ELR (cell line): Measurements from ENCODE around the gene DACT2.
"Not testable (repeated sequence)": the region's sequence is repeated elsewhere in the genome, so short reads cannot be mapped to it uniquely, and the experiment has no call there.

ENCODE experiments used
- DNase-seq: peaks from one replicate; pipeline ENCODE4 v3.0.0-alpha.2; 2015; ENCODE audit warnings: low read depth

DACT2 gene

DNA sequence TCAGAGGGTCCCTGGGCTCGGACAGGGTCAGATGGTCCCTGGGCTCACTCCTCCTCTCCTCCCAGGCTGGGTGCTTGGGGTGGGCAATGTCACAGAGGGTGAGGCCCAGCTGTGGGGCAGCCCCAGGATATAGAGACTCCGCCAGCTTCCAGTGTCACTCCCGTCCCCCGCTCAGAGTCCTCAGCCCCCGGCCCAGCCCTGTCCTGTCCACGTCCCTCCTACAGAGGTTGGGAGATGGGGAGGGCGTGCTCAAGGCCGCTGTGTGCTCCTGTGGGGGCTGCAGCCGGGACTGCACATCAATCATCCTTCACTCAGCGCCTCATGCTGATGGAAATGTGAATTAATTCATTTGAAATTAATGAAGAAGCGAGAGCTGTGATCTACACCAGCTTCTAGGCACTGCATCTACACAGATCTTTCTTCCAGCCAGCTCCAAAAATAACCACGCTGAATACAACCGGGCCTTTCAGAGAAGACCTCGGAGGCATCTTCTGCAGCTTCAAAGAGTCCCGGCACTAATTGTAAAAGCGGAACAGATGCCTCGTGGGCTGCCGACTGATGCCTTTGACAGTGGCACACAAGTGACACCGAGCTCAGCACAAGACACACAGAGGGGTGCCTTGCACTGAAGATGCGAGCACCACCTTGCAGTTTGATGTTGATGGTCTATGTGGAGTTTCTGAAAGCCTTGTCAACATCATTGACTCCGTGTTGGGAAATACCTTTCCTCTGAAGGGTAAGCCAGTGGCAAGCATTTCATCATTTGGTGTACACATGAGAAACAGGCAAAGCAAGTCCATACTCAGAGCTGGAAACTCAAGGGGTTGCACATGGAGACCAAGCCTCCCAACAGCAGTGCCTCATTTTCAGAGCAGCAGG, 39.3 kb downstream of the DACT2 start:
- no peak for DNase-seq

- DNase-seq: no peak
These were observed 40.1 kb downstream of the DACT2 start for GRCh38 chr6:168279403-168279935.

GRCh38 chr6:168278904-168279303, 40.7 kb downstream of the DACT2 start:
- no peak for DNase-seq

DNA sequence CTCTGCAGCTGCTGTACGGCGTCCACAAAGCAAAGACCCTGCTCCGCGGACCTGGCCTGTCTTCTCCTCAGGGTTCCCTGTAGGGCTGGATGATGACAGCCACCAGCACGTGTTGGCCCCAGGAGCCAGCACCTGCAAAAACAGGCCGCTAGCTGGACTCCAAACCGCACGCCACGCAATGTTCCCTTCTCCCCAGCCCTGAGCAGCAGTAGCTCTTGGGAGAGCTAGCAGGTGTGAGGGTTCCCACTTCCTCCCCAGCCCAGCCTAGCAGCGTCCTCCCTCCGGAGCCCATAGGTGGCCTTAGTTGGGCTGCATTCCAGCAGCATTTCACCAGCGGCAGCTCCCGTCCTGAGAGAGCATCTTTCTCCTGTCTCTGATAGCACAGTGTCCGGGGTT, 42.3 kb downstream of the DACT2 start:
- no peak for DNase-seq

DNA sequence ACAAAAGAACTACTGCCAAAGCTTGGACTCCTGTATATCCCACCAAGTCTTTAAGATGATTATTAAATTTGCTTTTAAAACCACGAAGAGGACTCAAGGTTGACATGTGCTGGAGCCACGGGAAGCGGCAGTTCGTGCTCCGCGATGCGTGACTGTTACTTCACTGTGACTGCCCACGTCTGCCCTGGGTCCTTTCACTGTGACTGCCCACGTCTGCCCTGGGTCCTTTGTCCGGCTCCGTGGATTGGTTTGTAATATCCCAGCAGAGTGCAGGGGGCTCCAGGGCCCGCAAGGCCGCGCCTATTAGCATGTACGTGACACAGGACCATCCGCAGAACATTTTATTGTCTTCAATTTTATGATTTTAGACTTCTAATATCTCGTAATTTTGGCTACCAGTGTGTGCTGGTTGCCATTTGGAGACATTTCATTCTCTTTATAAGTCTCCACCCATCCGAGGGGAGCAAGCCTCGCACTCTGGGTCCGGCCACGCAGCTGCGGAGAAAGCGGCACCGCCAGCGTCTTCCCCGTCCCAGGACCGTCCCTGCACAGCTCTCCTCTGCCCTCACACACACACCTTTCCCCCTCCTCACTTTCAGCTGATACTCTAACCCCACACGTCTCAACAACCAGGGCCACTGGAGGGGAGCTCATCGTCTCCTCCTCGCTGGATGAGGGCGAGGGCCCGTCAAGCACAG, 42.9 kb downstream of the DACT2 start:
- no peak for DNase-seq

DNA sequence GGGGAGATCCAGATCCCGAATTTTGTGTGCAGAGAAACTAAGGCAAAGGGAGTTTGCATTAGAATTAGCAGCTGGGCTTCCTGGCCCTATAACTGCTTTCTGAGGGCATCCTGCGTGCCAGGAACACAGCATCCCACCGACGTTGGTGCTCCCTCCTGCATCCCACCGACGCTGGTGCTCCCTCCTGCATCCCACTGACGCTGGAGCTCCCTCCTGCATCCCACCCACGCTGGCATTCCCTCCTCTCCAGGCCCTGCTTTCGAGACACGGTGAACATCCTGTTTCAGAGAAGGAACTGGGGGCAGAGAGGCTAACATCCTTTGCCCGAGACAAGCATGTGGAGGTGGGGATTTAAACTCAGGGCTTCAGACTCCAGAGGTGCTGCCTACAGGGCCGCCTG, 44.4 kb downstream of the DACT2 start:
- no peak for DNase-seq

GRCh38 chr6:168274037-168274952, 45.3 kb downstream of the DACT2 start:
- DNase-seq: no peak

GRCh38 chr6:168273441-168274036, 46.0 kb downstream of the DACT2 start:
- no peak for DNase-seq

DNA sequence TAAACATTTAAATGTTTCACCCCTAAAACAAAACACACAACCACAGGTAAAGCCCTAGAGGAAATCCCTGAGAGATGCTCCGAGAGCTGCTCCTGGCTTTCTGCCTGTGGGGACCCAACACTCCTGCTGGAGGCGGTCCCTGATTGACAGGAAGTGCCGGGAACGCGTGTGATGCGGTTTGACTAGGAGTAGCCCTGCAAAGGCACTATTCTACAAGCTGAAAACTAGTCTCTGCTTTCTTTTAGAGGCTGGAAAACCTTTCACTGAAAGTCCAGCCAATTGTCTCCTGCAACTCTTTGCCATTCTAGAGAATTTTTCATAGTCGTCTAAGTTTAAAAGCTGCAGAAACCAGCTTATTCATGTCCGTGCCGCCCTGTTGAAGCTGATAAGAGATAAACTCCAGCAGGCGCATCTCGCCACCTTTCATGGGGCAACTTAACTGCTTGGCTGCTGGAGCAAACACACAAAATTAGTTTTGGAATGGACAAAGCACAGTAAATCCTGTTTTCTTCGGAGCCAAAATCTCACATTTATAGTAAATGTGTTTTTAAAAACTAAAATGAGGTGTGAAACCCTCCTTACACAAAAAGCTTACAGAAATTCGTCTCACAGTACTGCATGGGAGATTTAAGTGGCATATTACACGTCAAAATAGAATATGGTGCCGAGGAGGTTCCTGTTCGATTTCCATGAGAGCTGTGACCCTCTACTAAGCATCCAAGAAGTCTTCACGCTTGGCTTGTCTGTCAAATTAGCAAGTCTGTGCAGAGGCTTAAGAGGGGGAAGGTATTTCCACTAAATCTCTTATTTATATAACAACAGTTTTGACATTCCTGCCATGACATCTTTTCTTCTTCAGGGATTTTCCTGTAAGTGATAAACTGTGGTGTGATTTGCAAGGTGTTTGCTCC, 46.9 kb downstream of the DACT2 start:
- DNase-seq: no peak

- DNase-seq: no peak
These were observed 49.1 kb downstream of the DACT2 start for GRCh38 chr6:168270274-168271172.

DNA sequence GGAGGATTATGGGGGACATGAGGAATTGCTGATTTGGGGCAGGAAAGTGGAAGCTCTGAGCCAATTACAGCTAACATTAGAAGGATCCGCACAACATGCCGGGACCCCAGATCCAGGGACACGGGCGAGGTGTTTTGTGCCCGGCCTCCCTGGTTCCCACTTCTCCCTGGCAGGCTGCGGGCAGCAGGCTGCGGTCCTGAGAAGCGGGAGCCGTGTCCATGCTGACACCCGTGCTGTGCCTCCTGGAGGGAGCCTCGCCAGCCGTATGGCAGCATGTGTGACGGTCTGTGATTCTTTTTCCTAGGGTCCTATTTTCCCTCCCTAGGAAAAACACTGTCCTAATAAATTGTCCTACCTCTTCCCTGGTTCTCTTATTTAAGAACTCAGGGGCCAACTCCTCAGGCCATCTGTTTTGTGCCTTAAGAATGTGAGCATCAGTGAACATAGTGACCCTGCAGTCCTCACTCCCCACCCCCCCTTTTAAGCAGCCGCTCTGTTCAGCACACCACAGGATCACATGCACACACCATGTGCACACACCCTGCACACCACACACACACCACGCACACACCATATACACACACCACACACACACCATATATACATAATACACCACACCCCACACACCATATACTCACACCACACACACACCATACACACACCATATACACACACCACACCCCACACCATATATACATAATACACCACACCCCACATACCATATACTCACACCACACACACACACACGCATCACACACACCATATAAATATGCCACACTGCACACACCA, 49.9 kb downstream of the DACT2 start:
- no peak for DNase-seq

DNA sequence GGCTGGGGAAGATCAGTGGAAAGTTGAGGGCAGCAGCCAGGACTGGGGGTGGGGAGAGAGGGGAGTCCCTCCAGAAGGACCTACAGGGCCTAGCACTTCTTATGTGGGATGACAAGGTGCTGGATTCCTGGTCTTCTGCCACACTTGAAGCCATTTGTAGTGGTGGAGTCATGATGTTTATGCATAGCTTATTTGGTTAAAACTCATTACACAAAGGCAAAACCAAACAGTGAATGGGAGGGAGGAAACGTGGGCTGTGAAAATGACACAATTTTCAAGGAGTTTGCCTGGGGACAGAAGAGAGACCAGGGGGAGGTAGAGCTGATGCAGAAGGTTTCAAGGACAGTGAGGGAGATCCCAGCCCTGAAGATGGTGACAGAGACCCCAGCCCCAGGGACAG, 50.8 kb downstream of the DACT2 start:
- DNase-seq: no peak

DNA sequence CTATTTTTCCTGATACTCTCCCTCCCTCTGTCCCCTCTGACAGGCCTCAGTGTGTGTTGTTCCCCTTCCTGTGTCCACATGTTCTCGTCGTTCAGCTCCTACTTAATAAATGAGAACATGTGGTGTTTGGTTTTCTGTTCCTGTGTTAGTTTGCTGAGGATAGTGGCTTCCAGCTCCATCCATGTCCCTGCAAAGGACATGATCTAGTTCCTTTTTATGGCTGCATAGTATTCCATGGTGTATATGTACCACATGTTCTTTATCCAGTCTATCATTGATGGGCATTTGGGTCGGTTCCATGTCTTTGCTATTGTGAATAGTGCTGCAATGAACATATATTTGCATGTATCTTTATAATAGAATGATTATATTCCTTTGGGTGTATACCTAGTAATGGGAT, 51.8 kb downstream of the DACT2 start:
- DNase-seq: not testable (repeated sequence)

DNA sequence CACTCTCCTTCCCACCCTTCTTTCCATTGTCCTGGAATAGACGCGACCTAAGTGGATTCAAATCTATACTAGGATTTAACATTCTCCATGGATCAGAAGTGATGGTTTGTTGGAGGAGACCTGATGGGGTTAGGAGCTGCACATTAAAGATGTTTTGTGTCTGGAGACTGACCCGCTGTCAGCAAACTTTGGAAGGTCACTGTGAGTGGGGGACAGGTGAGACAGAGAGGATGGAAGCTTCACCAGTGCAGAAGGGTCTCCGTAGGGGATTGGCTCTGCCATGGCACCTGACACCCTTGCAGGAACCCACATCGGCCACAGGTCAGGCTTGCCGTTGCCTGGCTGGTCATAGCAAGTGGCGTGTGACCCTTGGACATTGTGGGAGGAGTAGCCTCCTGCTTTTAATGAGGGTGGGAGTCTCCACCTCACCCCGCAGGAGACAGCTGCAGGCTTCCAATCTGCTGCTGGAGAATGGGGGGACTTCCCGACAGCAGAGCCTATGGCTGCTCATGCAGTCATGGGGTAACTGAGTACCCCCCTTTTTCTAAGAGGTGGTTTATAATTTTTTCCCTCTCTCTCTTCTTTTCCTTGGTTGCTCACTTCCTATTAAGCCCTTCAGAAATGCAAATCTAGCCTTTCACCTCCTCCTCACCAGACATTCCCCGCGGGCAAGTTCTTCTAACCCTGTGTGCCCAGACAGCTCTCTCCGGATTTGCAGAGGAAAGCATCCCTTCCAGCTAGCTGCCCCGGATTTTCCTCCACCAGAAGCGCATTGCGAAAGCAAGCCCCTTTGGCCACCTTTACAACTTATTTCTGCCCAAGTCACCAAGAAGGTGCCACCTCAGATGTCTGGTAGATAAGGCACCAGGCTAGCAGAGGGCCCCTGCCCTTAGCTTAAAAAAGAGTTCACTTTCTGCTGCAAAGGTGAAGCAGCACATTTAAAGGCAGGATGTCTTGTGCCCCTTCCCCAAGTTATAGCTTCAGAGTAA, 53.5 kb downstream of the DACT2 start:
- DNase-seq: no peak

DNA sequence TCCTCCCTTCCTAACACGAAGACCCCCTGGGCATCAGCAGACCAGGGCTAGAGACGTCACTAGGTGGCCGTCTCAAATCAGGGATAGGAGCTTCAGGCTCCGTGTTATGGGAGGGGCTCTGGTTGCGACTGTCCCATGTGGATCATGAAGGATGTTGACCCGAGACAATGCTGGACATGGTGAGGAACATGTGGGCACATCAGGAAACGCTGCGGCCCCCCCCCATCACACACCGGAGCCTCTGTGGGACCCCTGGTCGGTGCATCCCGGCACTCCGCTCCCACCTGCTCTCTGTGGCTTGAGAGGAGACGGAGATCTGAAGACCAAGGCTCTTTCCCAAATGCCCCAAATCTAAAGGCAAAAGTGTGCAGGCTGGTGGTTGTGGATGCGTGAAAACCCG, 54.2 kb downstream of the DACT2 start:
- no peak for DNase-seq

- no peak for DNase-seq
These were observed 54.8 kb downstream of the DACT2 start for GRCh38 chr6:168264593-168265335.
